ENCODE results near the gene GRIA4.
"Not testable (repeated sequence)": the region's sequence is repeated elsewhere in the genome, so short reads cannot be mapped to it uniquely, and the experiment has no call there.

GRIA4 gene

GRCh38 chr11:106001304-106002012, 391.6 kb downstream of the GRIA4 start:
- DNase-seq (ENCODE audit: low read depth in 3 of 3): no peak

DNA sequence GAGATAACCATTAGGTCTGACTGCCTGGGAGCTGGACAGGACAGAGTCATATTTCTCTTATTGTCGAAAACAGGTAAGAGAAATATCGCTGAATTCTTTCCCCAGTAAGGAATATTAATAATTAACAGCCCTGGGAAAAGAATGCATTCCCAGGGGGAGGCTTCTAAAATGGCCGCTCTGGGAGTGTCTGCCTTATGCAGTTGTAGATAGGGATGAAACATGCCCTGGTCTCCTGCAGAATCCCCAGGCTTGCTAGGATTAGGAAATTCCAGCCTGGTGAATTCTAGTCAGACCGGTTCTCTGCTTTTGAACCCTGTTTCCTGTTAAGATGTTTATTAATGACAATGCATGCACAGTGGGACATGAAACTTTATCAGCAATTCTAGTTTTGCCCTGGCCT, 393.2 kb downstream of the GRIA4 start:
- DNase-seq (ENCODE audit: low read depth in 3 of 3): not testable (repeated sequence)

GRCh38 chr11:106011481-106011880, 401.6 kb downstream of the GRIA4 start:
- DNase-seq (ENCODE audit: low read depth in 3 of 3): no peak

GRCh38 chr11:106012744-106013143, 402.9 kb downstream of the GRIA4 start:
- no peak for DNase-seq (ENCODE audit: low read depth in 3 of 3)

- DNase-seq (ENCODE audit: low read depth in 3 of 3): no peak
Measured at GRCh38 chr11:106014035-106014434, 404.2 kb downstream of the GRIA4 start.

GRCh38 chr11:106014620-106015019, 404.7 kb downstream of the GRIA4 start:
- no peak for DNase-seq (ENCODE audit: low read depth in 3 of 3)

- DNase-seq (ENCODE audit: low read depth in 3 of 3): no peak
Measured at GRCh38 chr11:106015066-106015465, 405.2 kb downstream of the GRIA4 start.

DNA sequence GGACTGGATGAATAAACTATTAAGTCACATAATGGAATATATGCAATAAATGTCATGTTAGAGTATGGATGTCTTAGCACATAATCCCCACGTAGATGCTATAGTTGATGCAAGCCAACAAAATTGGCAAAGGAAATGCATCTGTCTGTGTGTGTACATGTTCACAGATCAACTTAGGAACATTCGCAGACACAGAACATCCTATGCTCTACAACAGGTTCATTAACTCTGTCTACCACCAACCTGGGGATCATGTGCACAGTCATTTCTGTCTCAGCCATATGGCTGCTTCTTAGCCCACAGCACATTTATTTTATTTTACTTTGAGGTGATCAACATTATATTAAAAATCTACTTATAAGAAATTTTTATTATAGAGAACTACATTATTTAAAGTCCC, 407.2 kb downstream of the GRIA4 start:
- DNase-seq (ENCODE audit: low read depth in 3 of 3): no peak

- DNase-seq (ENCODE audit: low read depth in 3 of 3): no peak
Measured at GRCh38 chr11:106021181-106021966, 411.5 kb downstream of the GRIA4 start.

DNA sequence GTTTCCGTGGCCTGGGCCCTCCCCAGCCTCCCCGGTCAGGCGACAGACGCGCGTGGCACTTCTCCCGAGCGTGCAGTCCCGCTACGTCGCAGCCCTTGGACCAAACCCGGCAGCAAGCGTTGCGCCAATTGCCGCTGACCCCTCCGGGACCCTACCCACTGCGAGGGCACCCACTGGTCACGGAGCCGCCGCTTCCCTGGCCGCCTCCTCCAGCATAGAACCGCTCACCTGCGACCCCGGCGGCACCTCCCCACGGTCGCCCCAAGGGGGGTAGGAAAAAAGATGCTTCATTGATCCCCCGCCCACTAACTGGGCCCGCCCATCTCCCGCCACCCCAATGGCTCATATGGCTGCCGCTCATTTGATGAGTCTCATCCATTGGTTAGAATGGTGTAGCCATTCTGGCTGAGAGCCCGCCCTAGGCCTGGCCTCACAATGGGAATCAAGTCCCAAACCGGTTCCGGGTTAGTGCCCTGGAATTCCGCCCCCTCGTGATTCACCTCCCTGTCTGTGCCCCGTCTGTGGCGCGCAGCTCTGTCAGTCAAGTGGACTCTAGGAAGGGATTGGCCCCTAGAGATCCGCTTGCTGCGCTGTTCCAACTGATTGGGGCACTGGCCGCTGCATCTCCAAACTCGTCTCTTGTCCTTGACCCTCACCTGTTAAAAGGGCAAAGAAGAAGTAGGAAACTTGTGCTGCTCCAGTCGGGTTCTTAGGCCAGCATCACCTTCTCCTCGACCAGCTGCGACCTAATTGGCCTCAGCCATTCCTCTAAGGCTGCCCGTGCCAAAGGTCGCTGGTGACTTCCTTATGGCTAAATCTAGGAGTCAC, 412.3 kb downstream of the GRIA4 start, which contains the start of gene MSANTD4:
Gene MSANTD4, minus strand, starts transcription at position 274 of the 828 bp plus-strand sequence. CDS start 11,323 bp downstream, outside the sequence.
- peak; percentile 90 to 96 (median 95) for DNase-seq (ENCODE audit: low read depth in 3 of 3)

GRCh38 chr11:106022795-106023275, 413.0 kb downstream of the GRIA4 start:
- DNase-seq (ENCODE audit: low read depth in 3 of 3): no peak

DNA sequence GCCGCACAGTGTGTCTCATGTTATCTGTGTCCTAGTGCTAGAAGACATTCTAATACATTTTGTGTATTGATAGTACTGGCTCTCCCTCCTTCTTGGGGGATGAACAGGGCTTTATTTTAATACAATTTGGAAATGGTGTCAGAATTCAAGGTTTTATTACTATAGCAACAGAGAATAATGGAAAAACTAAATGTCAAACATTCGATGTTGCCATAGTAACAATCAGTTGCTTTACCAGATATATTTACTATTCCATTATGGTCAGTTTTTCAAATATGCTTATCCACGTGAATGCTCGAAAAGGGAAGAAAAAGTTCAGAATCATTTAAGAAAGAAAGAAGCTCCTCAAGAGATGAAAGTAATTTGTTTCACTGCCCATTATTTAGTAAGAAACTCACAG, 420.7 kb downstream of the GRIA4 start:
- DNase-seq (ENCODE audit: low read depth in 3 of 3): no peak

DNA sequence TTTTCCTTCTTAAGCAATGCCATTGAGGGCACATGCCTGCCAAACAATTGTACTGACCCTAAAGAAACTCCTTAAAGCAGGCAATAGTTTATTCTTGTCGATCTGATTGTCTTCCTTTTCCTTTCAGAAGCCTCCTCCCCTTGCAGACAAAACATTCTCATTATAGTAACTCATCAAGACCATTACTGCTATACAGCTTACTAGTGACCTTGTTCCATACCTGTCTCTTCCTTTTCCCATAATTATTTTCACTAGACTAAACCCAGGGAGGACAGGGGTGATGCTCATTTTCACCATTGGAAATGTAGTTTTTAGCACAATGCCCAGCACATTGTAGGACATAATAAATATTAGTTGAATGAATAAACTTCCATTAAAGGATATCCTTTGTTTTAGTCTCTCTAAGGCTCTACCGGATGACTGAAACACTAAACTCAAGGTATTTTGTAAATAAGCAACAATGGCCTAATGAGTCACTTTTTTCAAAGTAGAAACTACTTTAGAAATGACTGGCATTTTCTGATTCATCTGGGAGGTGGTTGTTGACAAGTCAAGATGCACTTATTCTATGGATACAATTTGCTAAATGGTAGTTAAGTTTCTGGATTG, 421.4 kb downstream of the GRIA4 start:
- DNase-seq (ENCODE audit: low read depth in 3 of 3): no peak
